Fibroblast of mammary gland (primary cell): ENCODE data around the gene PCBP1.
"Not testable (repeated sequence)": the region's sequence is repeated elsewhere in the genome, so short reads cannot be mapped to it uniquely, and the experiment has no call there.

ENCODE experiments used
- DNase-seq: peaks from one replicate; pipeline ENCODE4 v3.0.0-alpha.2; 2010; ENCODE audit warnings: low read depth
- H3K4me3 ChIP-seq: 2 replicates; pipeline ENCODE4 v1.5.1; 2011; ENCODE audit warnings: low read depth, mild to moderate bottlenecking, low read length, moderate library complexity; ENCODE audit not compliant: control insufficient read depth
- TF ChIP-seq, protein P1 (sequence below): conservative IDR thresholded peaks from 2 replicates; pipeline ENCODE4 v1.5.1; 2011; ENCODE audit warnings: low read depth, low read length, inconsistent platforms; ENCODE audit not compliant: control insufficient read depth, insufficient read depth

PCBP1 gene

DNA sequence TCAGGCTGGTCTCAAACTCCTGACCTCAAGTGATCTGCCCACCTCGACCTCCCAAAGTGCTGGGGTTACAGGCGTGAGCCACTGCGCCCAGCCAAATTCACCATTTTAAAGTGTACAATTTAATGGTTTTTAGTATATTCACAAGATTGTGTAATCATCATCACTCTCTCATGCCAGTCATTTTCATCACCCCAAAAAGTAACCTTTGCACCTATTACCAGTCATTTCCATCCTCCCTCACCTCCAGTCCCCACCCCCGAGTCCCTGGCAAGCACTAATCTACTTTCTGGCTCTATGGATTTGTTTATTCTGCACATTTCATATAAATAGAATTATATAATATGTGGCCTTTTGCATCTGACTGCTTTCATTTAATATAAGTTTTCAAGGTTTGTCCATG, 10.8 kb downstream of the PCBP1 start:
- H3K4me3 ChIP-seq = no peak overlapping the region

DNA sequence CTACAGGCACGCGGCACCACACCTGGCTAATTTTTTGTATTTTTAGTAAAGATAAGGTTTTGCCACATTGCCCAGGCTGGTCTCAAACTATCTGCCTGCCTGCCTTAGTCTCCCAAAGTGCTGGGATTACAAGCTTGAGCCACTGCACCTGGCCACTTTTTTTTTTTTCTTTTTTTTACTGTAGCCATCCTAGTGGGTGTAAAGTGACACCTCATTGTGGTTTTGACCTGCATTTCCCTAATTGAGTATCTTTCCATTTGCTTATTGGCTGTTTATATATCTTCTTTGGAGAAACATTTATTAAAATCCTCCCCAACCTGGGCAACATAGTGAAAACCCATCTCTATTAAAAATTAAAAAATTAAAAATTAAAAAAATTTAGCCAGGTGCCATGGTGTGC, 12.0 kb downstream of the PCBP1 start:
- no peak for DNase-seq
- TF ChIP-seq, protein P1, sequence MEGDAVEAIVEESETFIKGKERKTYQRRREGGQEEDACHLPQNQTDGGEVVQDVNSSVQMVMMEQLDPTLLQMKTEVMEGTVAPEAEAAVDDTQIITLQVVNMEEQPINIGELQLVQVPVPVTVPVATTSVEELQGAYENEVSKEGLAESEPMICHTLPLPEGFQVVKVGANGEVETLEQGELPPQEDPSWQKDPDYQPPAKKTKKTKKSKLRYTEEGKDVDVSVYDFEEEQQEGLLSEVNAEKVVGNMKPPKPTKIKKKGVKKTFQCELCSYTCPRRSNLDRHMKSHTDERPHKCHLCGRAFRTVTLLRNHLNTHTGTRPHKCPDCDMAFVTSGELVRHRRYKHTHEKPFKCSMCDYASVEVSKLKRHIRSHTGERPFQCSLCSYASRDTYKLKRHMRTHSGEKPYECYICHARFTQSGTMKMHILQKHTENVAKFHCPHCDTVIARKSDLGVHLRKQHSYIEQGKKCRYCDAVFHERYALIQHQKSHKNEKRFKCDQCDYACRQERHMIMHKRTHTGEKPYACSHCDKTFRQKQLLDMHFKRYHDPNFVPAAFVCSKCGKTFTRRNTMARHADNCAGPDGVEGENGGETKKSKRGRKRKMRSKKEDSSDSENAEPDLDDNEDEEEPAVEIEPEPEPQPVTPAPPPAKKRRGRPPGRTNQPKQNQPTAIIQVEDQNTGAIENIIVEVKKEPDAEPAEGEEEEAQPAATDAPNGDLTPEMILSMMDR = no peak
- H3K4me3 ChIP-seq = no peak overlapping the region

More for the DNA sequence above, 10.8 kb downstream of the PCBP1 start:
- TF ChIP-seq, protein P1 = no peak
- no peak for DNase-seq

DNA sequence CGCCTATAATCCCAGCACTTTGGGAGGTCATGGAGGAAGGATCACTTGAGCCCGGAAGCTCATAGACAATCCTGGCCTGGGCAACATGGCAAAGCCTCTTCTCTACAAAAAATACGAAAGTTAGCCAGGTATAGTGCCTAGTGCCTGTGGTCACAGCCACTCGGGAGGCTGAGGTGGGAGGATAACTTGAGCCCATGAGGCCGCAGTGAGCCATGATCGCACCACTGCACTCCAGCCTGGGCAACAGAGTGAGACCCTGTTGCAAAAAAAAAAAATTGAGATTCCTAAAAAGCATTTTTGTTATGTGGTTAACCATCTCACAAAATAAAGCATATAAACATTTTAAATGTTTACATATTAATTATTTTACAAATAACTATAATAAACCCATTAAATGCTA, 13.9 kb downstream of the PCBP1 start:
- H3K4me3 ChIP-seq = no peak overlapping the region
- TF ChIP-seq, protein P1 = no peak
- no peak for DNase-seq

DNA sequence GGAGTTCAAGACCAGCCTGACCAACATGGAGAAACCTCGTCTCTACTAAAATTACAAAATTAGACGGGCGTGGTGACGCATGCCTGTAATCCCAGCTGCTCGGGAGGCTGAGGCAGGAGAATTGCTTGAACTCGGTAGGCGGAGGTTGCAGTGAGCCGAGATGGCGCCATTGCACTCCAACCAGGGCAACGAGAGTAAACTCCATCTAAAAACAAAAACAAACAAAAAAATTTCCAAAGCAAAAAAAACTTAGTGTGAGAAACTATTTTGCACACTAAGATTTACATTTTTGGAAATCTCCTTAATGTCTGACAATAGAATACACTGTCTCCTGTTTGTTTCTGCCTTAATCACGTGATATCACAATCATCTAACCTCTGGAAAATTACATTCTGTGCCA, 14.4 kb downstream of the PCBP1 start:
- H3K4me3 ChIP-seq, DNase-seq: not testable (repeated sequence)

DNA sequence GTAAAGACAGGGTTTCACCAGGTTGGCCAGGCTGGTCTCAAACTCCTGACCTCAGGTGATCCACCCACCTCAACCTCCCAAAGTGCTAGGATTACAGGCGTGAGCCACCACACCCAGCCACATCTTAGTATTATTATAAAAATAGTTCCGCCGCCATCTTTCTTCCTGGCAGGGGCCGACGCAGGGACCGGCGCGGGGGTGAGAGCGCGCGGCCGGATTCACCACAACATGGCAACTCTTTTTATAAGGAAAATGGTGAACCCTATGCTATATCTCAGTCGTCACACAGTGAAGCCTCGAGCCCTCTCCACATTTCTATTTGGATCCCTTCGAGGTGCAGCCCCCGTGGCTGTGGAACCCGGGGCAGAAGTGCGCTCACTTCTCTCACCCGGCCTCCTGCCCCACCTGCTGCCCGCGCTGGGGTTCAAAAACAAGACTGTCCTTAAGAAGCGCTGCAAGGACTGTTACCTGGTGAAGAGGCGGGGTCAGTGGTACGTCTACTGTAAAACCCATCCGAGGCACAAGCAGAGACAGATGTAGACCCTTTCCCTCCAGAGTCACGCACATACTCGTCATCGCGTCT, 15.1 kb downstream of the PCBP1 start:
- DNase-seq, H3K4me3 ChIP-seq: not testable (repeated sequence)

DNA sequence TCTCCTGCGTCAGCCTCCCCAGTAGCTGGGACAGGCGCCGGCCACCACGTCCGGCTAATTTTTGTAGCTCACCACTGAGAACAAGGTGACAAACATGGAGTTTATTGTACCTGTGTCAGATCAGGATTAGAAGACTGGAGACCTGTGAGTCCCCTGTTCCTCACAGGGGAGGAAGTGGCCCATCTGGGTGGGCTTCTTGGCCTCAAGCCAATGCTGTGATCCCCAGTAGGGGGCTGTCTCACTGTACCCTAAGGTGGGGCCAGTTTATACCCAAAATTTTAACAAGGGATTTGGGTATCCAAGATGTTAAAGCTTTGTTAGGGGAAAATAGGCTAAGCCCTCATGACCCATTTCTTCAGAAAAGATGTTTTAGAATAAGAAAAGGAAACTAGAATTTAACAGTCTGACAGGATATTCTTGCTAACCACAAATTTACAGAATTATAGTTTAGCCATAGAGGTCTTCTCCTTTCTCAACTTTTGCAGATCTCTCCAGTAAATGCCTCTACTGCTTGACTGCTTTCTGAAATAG, 16.3 kb downstream of the PCBP1 start:
- H3K4me3 ChIP-seq = no peak overlapping the region
- TF ChIP-seq, protein P1 = no peak
- DNase-seq = no peak

DNA sequence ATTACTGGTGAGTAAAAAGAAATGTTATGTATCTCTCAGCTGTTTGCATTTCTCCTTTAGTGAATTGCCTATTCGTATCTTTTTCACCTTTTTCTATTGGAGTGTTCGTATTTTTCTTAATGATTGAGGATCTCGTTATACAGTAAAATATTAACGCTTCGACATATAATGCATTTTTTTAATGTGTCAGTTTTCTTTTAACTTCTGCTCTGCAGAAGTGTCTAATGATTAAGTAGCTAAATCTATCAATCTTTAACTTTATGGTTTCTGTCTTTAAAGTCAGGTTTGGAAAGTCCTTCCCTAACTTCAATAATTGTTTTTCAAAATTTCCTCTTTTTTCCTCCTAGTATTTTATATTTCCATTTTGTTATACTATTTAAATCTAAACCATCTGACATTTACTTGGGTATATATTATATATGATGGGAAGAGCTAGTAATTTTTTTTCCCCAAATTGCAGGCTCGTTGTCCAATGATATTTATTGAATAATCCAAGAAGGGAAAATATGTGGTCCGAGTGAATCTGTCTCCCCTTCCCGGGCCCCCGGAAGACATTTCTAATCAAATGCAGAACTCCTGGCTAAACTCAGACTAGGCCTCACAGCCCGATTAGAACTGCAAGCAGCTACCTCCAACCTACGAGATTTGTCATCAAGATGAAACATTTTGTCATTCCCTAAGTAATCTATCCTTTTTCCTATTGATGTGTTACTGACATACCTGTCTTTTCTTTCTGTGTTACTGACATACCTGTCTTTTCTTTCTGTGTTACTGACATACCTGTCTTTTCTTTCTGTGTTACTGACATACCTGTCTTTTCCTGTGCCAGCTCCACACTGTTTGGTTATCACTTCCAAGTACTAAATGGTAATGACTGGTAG, 17.2 kb downstream of the PCBP1 start:
- TF ChIP-seq, protein P1 = no peak
- H3K4me3 ChIP-seq = no peak overlapping the region
- DNase-seq = peak; percentile 59

DNA sequence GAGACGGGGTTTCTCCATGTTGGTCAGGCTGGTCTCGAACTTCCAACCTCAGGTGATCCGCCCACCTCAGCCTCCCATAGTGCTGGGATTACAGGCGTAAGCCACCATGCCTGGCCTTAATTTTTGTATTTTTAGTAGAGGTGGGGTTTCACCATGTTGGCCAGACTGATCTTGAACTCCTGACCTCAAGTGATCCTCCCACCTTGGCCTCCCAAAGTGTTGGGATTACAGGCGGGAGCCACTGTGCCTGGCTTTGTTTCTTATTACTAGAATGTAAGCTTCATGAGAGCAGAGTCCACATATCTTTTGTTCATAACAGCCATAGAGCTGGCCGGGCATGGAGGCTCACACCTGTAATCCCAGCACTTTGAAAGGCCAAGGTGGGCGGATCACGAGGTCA, 18.9 kb downstream of the PCBP1 start:
- not testable (repeated sequence) for H3K4me3 ChIP-seq, DNase-seq

DNA sequence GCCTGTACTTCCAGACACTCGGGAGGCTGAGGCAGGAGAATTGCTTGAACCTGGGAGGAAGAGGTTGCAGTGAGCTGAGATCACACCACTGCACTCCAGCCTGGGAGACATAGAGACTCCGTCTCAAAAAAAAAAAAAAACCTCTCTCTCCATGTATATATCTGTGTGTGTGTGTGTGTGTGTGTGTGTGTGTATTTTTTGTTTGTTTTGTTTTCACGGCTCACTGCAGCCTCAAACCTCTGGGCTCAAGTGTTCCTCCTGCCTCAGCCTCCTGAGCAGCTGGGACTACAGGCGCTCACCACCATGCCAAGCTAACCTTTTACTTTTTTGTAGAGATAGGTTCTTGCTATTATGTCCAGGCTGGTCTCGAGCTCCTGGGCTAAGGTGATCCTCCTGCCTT, 23.1 kb downstream of the PCBP1 start:
- not testable (repeated sequence) for DNase-seq, H3K4me3 ChIP-seq
